DOHH2 (cell line): ENCODE results near the gene HIVEP1.

Experiments
- CTCF ChIP-seq: fragments of 200-600 bp; sonication (generic); IDR thresholded peaks from one replicate; pipeline ENCODE4 v1.5.1; 2014; ENCODE audit warnings: antibody characterized with exemption, mild to moderate bottlenecking, low read depth, low read length; ENCODE audit not compliant: poor library complexity, severe bottlenecking
- EZH2phosphoT487 ChIP-seq: fragments of 200-600 bp; sonication (generic); IDR thresholded peaks from 2 replicates; pipeline ENCODE4 v1.6.1; 2017; ENCODE audit warnings: borderline replicate concordance, mild to moderate bottlenecking, antibody characterized with exemption, low read length, moderate library complexity, mixed read lengths

DNA sequence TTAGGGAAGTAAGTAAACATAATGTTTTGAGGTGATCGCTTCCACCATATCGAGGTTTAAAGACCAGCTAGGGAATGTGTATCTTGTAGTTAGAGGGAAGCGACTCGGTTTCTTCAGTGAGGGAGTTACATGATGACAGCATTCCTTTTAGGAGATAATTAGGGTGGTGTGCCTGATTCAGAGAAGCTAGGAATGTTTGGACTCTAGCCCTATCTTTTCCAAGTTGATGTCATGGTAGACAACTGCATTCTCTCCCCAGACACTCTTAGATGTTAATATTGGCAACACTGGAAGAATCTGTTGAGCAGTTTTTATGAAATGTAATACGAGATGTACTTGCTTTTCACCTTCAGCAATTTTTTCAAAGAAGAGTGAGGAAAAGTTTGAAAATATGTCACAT lies 12.9 kb upstream of the HIVEP1 start:
- TF ChIP-seq CTCF (no peak), EZH2phosphoT487 (no peak)
